Endothelial cell of umbilical vein (primary cell): ENCODE results near the gene FSD1.

Experiments
- CTCF ChIP-seq, 2 donors: IDR thresholded peaks; 1 replicate in 1 of 2; 2 replicates in 1 of 2; pipeline ENCODE4 v1.5.1; 2011; ENCODE audit warnings: low read length in 2 of 2, mild to moderate bottlenecking in 2 of 2, moderate library complexity in 2 of 2, control low read depth in 1 of 2, inconsistent platforms in 1 of 2, low read depth in 1 of 2; ENCODE audit not compliant: insufficient read depth in 1 of 2; ENCODE audit errors: extremely low read depth in 1 of 2
- EZH2 ChIP-seq: IDR thresholded peaks from 2 replicates; pipeline ENCODE4 v1.6.1; 2012; ENCODE audit warnings: borderline replicate concordance, low read depth, mild to moderate bottlenecking, moderate library complexity, low read length, inconsistent platforms; ENCODE audit not compliant: severe bottlenecking
- GATA2 ChIP-seq: IDR thresholded peaks from 2 replicates; pipeline ENCODE4 v1.7.0; 2011; ENCODE audit warnings: low read depth, mild to moderate bottlenecking, moderate library complexity, mixed read lengths, low read length; ENCODE audit not compliant: insufficient read length, insufficient read depth
- MAX ChIP-seq: IDR thresholded peaks from 2 replicates; pipeline ENCODE4 v1.6.1; 2011; ENCODE audit not compliant: insufficient read depth, insufficient read length
- POLR2A ChIP-seq: IDR thresholded peaks from 2 replicates; pipeline ENCODE4 v1.6.1; 2012; ENCODE audit warnings: low read depth, mild to moderate bottlenecking, control low read depth, low read length

DNA sequence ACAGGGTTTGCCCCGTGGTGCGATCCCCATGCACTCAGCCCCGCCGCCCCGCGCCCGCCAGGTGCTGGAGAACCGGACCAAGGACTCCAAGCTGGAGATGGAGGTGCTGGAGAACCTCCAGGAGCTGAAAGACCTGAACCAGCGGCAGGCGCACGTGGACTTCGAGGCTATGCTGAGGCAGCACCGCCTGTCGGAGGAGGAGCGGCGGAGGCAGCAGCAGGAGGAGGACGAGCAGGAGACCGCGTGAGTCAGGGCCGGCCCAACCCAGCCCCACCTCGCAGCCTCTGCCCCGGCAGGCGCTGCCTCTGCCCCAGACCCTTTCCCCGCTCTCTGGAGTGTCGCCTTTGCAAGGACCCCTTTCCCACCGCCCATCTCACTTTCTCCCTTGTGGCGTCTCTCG is 46.2 kb upstream of the FSD1 start:
- TF ChIP-seq CTCF (IDR thresholded peaks at IDR 0.05; ENCODE audit: extremely low read depth in 1 of 2, insufficient read depth in 1 of 2, low read depth in 1 of 2, low read length in 2 of 2) (no peak), POLR2A (no peak), GATA2 (no peak), EZH2 (no peak), MAX (no peak)
